MM.1S (cell line): ENCODE measurements around the gene RAMP3.

Source experiments
- EZH2 ChIP-seq: fragments of 300-600 bp; sonication (generic); optimal IDR thresholded peaks from 2 replicates; pipeline ENCODE3; 2017; ENCODE audit warnings: low read depth, mild to moderate bottlenecking, antibody characterized with exemption, low read length, mixed read lengths
- TF ChIP-seq, protein P1 (sequence below): fragments of 300-600 bp; sonication (generic); IDR thresholded peaks from 2 replicates; pipeline ENCODE4 v1.5.1; 2016; ENCODE audit warnings: antibody characterized with exemption, low read length, mixed read lengths

- TF ChIP-seq, protein P1, sequence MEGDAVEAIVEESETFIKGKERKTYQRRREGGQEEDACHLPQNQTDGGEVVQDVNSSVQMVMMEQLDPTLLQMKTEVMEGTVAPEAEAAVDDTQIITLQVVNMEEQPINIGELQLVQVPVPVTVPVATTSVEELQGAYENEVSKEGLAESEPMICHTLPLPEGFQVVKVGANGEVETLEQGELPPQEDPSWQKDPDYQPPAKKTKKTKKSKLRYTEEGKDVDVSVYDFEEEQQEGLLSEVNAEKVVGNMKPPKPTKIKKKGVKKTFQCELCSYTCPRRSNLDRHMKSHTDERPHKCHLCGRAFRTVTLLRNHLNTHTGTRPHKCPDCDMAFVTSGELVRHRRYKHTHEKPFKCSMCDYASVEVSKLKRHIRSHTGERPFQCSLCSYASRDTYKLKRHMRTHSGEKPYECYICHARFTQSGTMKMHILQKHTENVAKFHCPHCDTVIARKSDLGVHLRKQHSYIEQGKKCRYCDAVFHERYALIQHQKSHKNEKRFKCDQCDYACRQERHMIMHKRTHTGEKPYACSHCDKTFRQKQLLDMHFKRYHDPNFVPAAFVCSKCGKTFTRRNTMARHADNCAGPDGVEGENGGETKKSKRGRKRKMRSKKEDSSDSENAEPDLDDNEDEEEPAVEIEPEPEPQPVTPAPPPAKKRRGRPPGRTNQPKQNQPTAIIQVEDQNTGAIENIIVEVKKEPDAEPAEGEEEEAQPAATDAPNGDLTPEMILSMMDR, result no peak
- TF ChIP-seq EZH2, result no peak
Observed at GRCh38 chr7:45171946-45172345, 14.4 kb downstream of the RAMP3 start.
